ENCODE measurements around the gene F2RL2. TPM values are rescaled to one million over a fixed set of nuclear protein-coding genes. Genes with fewer than 3 reads are reported as not detected.

Gene F2RL2
- total RNA-seq, 1 experiment from 2014 or later, result not detected

DNA sequence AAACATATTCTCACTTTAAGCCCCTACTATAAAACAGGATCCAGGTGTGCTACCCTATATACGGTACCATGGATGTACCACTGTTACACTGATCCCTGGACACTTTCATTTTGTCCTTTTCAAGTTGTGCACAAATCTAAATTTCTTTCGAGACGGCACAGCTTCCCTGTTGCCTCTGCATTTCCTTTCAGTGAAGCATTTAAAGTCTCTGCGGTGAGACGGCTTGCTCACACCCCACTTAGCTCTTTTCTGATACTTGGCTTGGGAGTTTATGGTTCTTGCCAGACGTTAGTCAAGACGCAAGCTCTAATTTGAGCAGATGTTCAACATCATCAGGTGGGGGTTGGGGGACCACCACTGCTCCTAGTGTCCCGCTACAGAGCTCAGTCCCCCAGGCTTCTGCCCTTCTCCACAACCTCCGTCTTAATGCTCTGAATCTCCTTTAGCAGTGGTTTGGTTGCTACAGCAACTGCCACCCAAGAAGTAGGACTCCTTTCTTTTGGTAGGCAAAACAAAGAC lies 15.8 kb downstream of the F2RL2 start:
- H3K23ac ChIP-seq (ENCODE audit: insufficient read length, low read depth, low read length), result no peak overlapping the region
- H3K79me1 ChIP-seq (ENCODE audit: insufficient read depth, low read depth, low read length, poor library complexity, severe bottlenecking), result no peaks in the 10 kb centered on the region
- H2BK15ac ChIP-seq (ENCODE audit: low read depth, low read length), result no peak overlapping the region
- no peak overlapping the region for H3K27ac ChIP-seq (ENCODE audit: insufficient read length, low read depth, low read length)
- H3T11ph ChIP-seq (ENCODE audit: low read length), result no peak overlapping the region
- TF ChIP-seq, protein P1, sequence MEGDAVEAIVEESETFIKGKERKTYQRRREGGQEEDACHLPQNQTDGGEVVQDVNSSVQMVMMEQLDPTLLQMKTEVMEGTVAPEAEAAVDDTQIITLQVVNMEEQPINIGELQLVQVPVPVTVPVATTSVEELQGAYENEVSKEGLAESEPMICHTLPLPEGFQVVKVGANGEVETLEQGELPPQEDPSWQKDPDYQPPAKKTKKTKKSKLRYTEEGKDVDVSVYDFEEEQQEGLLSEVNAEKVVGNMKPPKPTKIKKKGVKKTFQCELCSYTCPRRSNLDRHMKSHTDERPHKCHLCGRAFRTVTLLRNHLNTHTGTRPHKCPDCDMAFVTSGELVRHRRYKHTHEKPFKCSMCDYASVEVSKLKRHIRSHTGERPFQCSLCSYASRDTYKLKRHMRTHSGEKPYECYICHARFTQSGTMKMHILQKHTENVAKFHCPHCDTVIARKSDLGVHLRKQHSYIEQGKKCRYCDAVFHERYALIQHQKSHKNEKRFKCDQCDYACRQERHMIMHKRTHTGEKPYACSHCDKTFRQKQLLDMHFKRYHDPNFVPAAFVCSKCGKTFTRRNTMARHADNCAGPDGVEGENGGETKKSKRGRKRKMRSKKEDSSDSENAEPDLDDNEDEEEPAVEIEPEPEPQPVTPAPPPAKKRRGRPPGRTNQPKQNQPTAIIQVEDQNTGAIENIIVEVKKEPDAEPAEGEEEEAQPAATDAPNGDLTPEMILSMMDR (conservative IDR thresholded peaks at IDR 0.05), result no peak
- H3K56ac ChIP-seq (ENCODE audit: insufficient read length, low read depth, low read length), result no peak overlapping the region
- H3K18ac ChIP-seq (ENCODE audit: insufficient read length, low read depth, low read length), result no peak overlapping the region
- H4K8ac ChIP-seq (replicated peaks; ENCODE audit: insufficient read length, low read depth, low read length), result no peak overlapping the region
- H2AFZ ChIP-seq (ENCODE audit: low read length), result no peak overlapping the region
- no peaks in the 10 kb centered on the region for H3K27me3 Mint-ChIP-seq (ENCODE audit: low read depth)
- no peak overlapping the region for H3K4me2 ChIP-seq (ENCODE audit: insufficient read depth, insufficient read length, low read length)
- H2BK5ac ChIP-seq (ENCODE audit: insufficient read length, low read length), result no peak overlapping the region
- no peaks in the 10 kb centered on the region for H3K79me2 ChIP-seq (ENCODE audit: insufficient read depth, low read length)
- H3K4me1 Mint-ChIP-seq, result peaks cover 7 to 8% of the 10 kb centered on the region in 2 experiments; a peak in 3 of 4 replicates
- no peak overlapping the region for H3K4ac ChIP-seq (ENCODE audit: low read depth, low read length)
- H4K20me1 ChIP-seq (ENCODE audit: control insufficient read depth, insufficient read depth, insufficient read length), result no peaks in the 10 kb centered on the region
- no peak for DNase-seq
- H2BK20ac ChIP-seq (ENCODE audit: low read depth, low read length, poor library complexity, severe bottlenecking), result no peak overlapping the region
- no peak overlapping the region for H3K9ac ChIP-seq (ENCODE audit: extremely low read depth, insufficient read length, low read length)
- H3K9me3 ChIP-seq (ENCODE audit: control insufficient read depth, low read depth, low read length), result no peaks in the 10 kb centered on the region
- H4K91ac ChIP-seq (ENCODE audit: insufficient read length, low read depth, low read length), result no peak overlapping the region
- no peak overlapping the region for H4K5ac ChIP-seq (ENCODE audit: insufficient read length, low read depth, low read length)
- no peaks in the 10 kb centered on the region for H3K9me3 Mint-ChIP-seq
- no peak overlapping the region for H3K4me3 Mint-ChIP-seq
- no peak overlapping the region for H2BK120ac ChIP-seq (ENCODE audit: low read depth, low read length, poor library complexity, severe bottlenecking)
- peaks cover 0 to 10% (median 7%) of the 10 kb centered on the region in 3 experiments; a peak in 4 of 7 replicates for H3K36me3 Mint-ChIP-seq (ENCODE audit: insufficient read depth in 1 of 3, low read depth in 3 of 3)
- H3K27ac Mint-ChIP-seq, result peak overlapping the region in 1 of 3 experiments; percentile 46; a peak in 2 of 7 replicates
- no peaks in the 10 kb centered on the region for H3K23me2 ChIP-seq (ENCODE audit: insufficient read length, low read depth, low read length, poor library complexity, severe bottlenecking)
- H2BK12ac ChIP-seq (ENCODE audit: insufficient read length, low read depth, low read length), result no peak overlapping the region
- H2AK5ac ChIP-seq (ENCODE audit: insufficient read length, low read length), result no peak overlapping the region
- WGBS (ENCODE audit: extremely low coverage, insufficient read length, low lambda C conversion rate), result no CpG with 5 or more reads among the region's 9 CpGs
- H3K27me3 ChIP-seq (ENCODE audit: insufficient read depth, low read length), result no peaks in the 10 kb centered on the region
- 0 out of 2 replicates have a peak, but pooled peaks cover 2% of the 10 kb centered on the region for H3K4me1 ChIP-seq (ENCODE audit: insufficient read depth, low read length)
- H3K14ac ChIP-seq (ENCODE audit: insufficient read depth, low read length), result no peak overlapping the region

Data from H9 (cell line).